ENCODE data around the gene MIEF1.

The MIEF1 gene

DNA sequence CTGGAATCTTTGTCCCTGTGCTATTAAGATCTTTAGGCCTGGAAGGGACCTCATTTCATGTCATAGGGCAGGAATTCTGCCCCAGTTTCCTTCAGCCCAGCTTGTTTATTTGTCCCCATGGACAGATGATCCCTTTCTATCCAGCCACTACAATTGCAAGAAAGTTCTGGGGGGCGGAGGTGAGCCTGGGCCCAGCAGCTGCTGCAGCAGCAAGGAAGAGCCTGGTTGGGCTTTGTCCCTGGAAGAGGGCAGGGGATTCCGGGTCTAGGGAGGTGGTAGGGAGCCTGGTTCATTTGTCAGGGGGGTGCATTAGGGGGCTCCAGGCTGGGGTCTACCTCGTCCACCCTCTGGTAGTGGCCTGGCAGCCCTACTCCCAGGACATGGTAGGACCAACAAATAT is 52.1 kb downstream of the MIEF1 start:
- TF ChIP-seq, protein P1, sequence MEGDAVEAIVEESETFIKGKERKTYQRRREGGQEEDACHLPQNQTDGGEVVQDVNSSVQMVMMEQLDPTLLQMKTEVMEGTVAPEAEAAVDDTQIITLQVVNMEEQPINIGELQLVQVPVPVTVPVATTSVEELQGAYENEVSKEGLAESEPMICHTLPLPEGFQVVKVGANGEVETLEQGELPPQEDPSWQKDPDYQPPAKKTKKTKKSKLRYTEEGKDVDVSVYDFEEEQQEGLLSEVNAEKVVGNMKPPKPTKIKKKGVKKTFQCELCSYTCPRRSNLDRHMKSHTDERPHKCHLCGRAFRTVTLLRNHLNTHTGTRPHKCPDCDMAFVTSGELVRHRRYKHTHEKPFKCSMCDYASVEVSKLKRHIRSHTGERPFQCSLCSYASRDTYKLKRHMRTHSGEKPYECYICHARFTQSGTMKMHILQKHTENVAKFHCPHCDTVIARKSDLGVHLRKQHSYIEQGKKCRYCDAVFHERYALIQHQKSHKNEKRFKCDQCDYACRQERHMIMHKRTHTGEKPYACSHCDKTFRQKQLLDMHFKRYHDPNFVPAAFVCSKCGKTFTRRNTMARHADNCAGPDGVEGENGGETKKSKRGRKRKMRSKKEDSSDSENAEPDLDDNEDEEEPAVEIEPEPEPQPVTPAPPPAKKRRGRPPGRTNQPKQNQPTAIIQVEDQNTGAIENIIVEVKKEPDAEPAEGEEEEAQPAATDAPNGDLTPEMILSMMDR (conservative IDR thresholded peaks at IDR 0.05; ENCODE audit: low read length) = no peak
- no peak for DNase-seq (ENCODE audit: low read depth)
- no peak overlapping the region for H3K4me3 ChIP-seq (ENCODE audit: low read length)

DNA sequence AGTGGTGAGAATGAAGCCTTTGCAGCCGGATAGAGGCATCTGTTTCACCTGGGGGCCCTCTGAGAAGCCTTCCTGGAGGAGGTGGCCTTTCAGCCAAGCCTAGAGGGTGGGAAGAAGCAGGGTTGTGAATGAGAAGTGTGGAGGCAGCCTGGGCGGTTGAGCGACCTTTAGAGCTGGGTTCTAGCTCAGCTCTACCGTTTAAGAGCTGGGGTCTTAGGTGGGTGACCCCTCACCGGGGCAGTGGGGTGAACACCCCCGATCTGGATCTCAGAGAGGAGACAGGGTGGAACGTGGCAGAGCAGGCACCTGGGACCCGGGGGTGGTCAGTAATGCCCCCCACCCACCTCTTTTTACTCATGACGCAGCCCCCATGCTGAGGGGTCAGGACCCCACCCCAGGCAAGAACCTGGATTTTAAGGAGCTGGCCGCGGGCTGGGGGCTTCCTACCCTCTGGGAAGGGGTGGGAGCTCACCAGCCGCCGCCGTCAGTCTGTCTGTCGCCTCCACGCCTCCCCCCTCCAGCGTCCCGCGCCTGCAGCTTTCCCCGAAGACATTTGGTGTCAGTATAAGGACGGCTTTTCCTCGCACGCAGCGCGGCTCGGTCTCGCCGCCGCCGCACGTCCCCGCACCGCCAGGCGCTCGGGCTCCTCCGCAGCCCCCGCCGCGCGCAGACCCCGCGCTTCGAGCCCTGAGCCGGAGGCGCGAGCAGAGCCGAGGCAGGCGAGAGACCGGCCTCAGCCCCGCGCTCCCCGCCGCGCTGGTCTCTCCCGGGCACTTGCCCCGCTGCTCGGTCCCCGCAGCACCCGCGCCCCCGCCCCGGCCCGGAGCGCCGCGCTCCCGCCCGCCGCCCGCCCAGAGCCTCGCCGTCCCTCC is 55.1 kb downstream of the MIEF1 start:
- no peak for DNase-seq (ENCODE audit: low read depth)
- H3K4me3 ChIP-seq (ENCODE audit: low read length) = no peak overlapping the region
- TF ChIP-seq, protein P1 (conservative IDR thresholded peaks at IDR 0.05; ENCODE audit: low read length) = no peak

DNA sequence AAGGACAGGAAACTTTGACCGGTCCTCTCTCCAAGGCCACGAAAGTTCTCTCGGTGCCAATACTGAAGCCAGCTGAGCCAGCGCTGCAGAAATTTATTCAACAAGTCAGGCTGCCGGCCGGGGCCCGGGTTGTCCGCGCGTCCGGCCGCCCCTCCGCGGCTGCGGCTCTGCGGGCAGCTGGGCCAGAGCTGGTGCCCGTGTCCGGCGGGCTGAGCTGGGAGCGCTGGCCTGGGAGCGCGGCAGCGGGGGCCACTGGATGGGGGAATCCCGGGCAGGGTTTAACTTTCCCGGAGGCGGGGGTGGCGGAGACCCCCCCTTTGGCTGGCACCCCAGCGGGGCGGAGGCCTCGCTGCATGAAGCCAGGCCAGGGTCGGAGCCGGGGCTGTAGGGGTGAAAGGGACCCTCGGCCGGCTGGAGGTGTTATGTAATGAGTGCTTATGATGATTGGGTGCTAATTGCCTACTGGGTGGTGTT is 56.2 kb downstream of the MIEF1 start:
- TF ChIP-seq, protein P1 (conservative IDR thresholded peaks at IDR 0.05; ENCODE audit: low read length) = no peak
- no peak for DNase-seq (ENCODE audit: low read depth)
- no peak overlapping the region for H3K4me3 ChIP-seq (ENCODE audit: low read length)

DNA sequence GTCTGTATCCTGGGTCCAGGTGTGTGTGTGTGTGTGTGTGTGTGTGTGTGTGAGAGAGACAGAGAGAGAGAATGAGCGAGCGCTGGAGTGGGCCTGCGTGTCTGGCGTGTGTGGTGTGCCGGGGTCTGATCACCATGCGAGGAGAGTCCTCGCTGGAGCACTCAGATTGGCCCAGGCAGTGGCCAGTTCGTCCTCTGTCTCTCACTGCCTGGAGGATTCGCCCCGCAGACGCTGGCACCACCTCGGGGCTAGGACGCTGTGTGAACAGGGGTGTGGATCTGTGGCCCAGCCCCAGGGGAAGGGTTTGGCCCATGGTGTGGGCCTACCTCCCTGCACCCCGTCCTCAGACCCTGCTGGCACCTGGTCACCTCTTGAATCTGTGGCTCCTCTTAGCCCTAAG is 56.9 kb downstream of the MIEF1 start:
- H3K4me3 ChIP-seq (ENCODE audit: low read length) = no peak overlapping the region
- no peak for DNase-seq (ENCODE audit: low read depth)
- TF ChIP-seq, protein P1 (conservative IDR thresholded peaks at IDR 0.05; ENCODE audit: low read length) = no peak

DNA sequence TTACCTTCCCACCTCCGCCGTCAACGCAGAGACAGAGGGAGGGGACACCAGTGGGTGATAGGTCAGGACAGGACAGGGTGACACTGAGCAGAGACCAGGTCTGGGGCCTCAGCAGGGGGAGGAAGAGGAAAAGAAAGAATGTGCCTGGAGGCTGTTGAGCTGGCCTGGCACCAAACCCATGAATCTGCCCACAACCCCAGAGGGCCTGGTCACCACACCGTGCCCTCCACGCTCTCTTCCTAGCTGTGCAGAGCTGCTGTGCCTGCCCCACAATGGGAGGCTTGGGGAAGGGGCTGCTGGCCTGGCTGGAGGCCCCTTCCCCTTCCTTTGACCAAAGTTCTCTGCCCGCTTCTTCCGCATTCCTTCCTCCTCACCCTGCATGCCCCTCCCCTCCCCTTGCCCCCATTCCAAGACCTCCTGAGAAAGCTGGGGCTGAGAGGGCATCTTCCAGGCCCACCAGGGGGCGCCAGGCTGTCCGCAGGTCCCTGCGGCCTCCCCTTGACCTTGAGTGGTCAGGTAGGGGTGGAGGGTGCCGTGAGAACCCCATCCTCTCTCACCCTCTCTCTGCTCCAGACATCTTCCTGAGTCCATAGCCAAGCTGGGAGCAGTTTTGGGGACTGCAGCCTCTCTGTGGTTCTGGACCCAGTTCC is 57.5 kb downstream of the MIEF1 start:
- no peak overlapping the region for H3K4me3 ChIP-seq (ENCODE audit: low read length)
- TF ChIP-seq, protein P1 (conservative IDR thresholded peaks at IDR 0.05; ENCODE audit: low read length) = peak; percentile 45
- peak; percentile 13 for DNase-seq (ENCODE audit: low read depth)

DNA sequence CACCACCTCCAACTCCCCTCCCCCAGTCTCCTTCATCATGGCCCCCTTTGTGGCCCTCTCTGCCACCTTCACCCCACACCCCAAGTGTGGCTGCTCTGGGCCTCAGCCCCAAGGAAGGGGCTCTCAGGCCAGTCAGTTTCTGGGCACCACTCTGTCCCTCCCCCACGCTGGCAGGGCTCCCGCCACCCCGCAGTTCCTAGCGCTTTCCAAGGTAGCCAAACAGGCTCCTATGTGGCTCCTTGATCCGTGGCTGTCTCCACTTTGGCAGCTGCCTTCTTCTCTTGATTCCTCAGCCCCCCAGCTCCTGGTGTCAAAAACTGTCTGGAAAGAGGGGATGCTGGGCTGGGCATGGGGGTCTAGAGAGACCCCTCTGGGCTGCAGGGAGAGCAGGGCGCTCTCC is 58.0 kb downstream of the MIEF1 start:
- TF ChIP-seq, protein P1 (conservative IDR thresholded peaks at IDR 0.05; ENCODE audit: low read length) = no peak
- no peak overlapping the region for H3K4me3 ChIP-seq (ENCODE audit: low read length)
- DNase-seq (ENCODE audit: low read depth) = no peak
